ENCODE data around the gene PCBD2.

The PCBD2 gene

GRCh38 chr5:135007749-135008363, 102.9 kb downstream of the PCBD2 start:
- DNase-seq (ENCODE audit: low spot score) = no peak

- no peak for DNase-seq (ENCODE audit: low spot score)
These were observed 103.6 kb downstream of the PCBD2 start for GRCh38 chr5:135008556-135008955.

- no peak for DNase-seq (ENCODE audit: low spot score)
These were observed 104.2 kb downstream of the PCBD2 start for GRCh38 chr5:135008981-135009735.

DNA sequence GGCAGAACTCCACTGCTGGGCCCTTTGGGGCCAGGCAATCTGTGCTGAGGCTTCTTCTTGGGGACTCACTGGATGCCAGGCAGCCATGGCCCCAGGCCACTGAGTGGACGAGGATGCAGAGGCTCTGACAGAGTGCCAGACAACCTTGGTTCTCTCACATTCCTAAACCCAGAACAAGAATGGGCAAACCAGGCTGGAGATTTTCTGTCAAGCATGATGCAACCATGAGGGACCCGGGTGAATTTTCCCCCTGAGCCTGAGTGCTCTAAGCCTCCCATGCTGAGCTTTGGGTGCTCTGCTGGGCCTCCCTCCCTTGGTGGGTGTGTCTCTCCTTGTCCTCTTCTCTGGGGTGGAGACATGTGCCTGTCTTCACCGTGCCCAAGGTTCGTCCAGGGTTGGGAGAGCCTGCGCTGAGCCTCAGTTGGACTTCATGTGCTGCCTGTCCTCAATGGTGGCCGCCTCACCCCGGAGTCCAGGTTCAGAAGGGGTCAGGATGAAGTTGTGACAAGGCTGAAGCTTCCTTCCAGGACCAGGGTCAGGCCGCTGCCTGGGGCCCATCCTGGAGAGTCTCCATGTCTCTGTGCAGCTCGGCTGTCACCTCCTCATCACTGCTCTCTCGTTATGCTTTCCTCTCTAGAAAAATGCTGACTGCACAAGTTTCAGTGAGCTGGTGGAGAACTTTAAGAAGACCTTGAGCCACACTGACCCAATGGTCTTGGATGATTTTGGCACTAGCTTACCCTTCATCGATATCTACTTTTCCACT, 105.0 kb downstream of the PCBD2 start:
- DNase-seq (ENCODE audit: low spot score) = no peak

GRCh38 chr5:135010502-135011354, 105.8 kb downstream of the PCBD2 start:
- DNase-seq (ENCODE audit: low spot score) = no peak

DNA sequence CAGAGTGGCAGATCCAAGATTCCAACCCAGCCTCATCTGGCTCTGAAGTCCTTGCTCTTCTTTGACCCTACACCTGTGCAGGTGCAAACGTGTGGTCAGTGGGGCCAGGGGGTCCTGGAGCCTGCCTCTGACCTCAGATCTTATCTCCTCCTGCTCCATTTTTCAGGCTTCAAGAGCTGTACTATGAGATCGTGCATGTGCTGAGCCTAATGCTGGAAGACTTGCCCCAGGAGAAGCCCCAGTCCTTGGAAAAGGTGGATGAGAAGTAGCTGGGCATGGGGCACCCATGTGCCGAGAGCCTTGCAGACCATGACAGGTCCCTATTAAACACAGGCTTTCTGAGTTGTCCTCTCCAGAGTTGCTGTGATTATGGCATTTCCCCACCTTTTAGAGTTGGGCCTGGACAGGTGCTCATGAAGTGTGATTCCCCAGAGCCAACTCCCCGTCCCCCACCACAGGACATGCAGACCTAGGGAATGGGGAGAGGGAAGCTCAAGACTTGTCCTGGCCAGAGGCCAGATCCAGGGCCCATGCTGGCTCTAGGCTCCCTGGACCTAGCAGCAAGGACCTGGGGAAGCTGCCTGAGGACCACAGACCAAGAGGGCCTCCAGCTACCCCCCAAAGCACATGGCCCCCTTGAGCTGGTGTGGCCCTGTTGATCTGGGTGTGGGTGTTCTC, 106.6 kb downstream of the PCBD2 start:
- no peak for DNase-seq (ENCODE audit: low spot score)

DNA sequence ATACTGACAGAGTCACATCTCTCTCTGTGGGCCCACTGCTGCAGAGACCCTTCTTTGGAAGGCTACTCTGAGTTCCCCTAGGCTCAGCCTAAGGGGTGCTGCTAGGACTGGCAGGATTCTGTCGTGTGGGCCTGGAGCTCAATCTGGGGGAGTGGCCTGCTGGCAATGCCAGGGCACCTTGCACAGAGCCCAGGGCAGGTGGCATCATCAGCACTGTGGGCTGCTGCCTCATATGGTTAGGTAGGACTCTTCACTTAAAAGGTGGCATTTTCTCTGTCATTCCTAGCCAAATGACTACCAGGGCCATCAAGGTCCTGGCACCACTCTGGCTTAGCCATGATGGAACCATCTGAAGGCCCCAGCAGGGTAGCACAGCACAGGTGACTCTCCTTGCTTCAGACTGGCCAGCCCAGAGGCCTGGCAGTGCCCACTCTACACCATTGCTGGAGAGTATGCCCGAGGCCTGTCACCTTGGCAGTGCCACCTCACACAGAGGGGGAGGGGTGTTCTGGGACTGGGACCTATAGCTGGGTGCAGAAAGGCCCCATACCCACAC, 107.2 kb downstream of the PCBD2 start:
- DNase-seq (ENCODE audit: low spot score) = no peak
